IMR-90 (cell line): ENCODE results near the gene KCNIP3. TPM values are rescaled to one million over a fixed set of nuclear protein-coding genes. Genes with fewer than 3 reads are reported as not detected.

ENCODE experiments used
- ATAC-seq: fragments of 200-7000 bp; cut with Tn5 transposase; 2 replicates; pipeline ENCODE4 v1.9.1; 2020; ENCODE audit warnings: low read depth, mild to moderate bottlenecking, moderate library complexity
- BruUV-seq: library from RNA; stranded (reverse); fragments of 400-500 nt; replicated peaks from 2 replicates; lab custom pipeline; 2021; lab: Mats Ljungman, UMichigan
- CTCF ChIA-PET: fragments of 300-600 bp; formaldehyde crosslinking; extraction: SDS; loops from one replicate; lab custom pipeline; 2021; ENCODE audit warnings: antibody characterized with exemption; lab: Yijun Ruan, JAX
- POLR2A ChIA-PET: fragments of 300-600 bp; sonication (Branson Sonifier 250); formaldehyde crosslinking; loops from one replicate; lab custom pipeline; 2022; ENCODE audit warnings: antibody characterized with exemption; ENCODE audit not compliant: unreplicated experiment; lab: Charles Lee
- DNase-seq: peaks from one replicate; pipeline ENCODE4 v3.0.0; 2013
- H2AFZ ChIP-seq: replicated peaks from 2 replicates; pipeline ENCODE3; 2013; ENCODE audit warnings: low read length, mild to moderate bottlenecking; ENCODE audit not compliant: poor library complexity
- H2AK5ac ChIP-seq: 2 replicates; pipeline ENCODE4 v1.6.1; 2013; ENCODE audit warnings: low read depth, low read length, inconsistent platforms
- H2AK9ac ChIP-seq: replicated peaks from 2 replicates; pipeline ENCODE3; 2013; ENCODE audit warnings: mild to moderate bottlenecking, low read depth, low read length, moderate library complexity; ENCODE audit not compliant: poor library complexity
- H2BK120ac ChIP-seq: 2 replicates; pipeline ENCODE4 v1.6.1; 2013; ENCODE audit warnings: low read depth, low read length, inconsistent platforms
- H2BK15ac ChIP-seq: 3 replicates; pipeline ENCODE4 v1.6.1; 2013; ENCODE audit warnings: low read depth, low read length, inconsistent platforms
- H2BK20ac ChIP-seq: 2 replicates; pipeline ENCODE4 v1.6.1; 2013; ENCODE audit warnings: low read depth, mild to moderate bottlenecking, inconsistent platforms, low read length, moderate library complexity
- H2BK5ac ChIP-seq: 2 replicates; pipeline ENCODE4 v1.6.1; 2013; ENCODE audit warnings: mild to moderate bottlenecking, low read depth, low read length, inconsistent platforms; ENCODE audit not compliant: poor library complexity, severe bottlenecking
- H3K14ac ChIP-seq: replicated peaks from 2 replicates; pipeline ENCODE4 v1.6.1; 2013; ENCODE audit warnings: low read depth, low read length, inconsistent platforms
- H3K18ac ChIP-seq: 2 replicates; pipeline ENCODE4 v1.6.1; 2013; ENCODE audit warnings: low read depth, low read length, control low read depth
- H3K23ac ChIP-seq: 2 replicates; pipeline ENCODE4 v1.6.1; 2013; ENCODE audit warnings: low read depth, low read length, inconsistent platforms
- H3K27ac ChIP-seq: 2 replicates; pipeline ENCODE4 v1.5.1; 2013; ENCODE audit warnings: mild to moderate bottlenecking, control low read depth, low read length; ENCODE audit not compliant: insufficient read depth
- H3K27me3 ChIP-seq: 2 replicates; pipeline ENCODE4 v1.6.1; 2013; ENCODE audit warnings: low read length; ENCODE audit not compliant: control insufficient read depth, insufficient read depth
- H3K36me3 ChIP-seq: 2 replicates; pipeline ENCODE4 v1.6.1; 2013; ENCODE audit warnings: low read length, mixed read lengths; ENCODE audit not compliant: control insufficient read depth, insufficient read depth
- H3K4ac ChIP-seq: 2 replicates; pipeline ENCODE4 v1.6.1; 2013; ENCODE audit warnings: low read depth, low read length, inconsistent platforms
- H3K4me1 ChIP-seq: 2 replicates; pipeline ENCODE4 v1.6.1; 2013; ENCODE audit warnings: low read length, mixed read lengths; ENCODE audit not compliant: control insufficient read depth, insufficient read depth
- H3K4me2 ChIP-seq: 2 replicates; pipeline ENCODE4 v1.6.1; 2013; ENCODE audit warnings: low read depth, mild to moderate bottlenecking, control low read depth, low read length, moderate library complexity
- H3K4me3 ChIP-seq: 2 replicates; pipeline ENCODE4 v1.5.1; 2013; ENCODE audit warnings: low read depth, mild to moderate bottlenecking, control low read depth, low read length, moderate library complexity; ENCODE audit not compliant: insufficient read depth
- H3K56ac ChIP-seq: 2 replicates; pipeline ENCODE4 v1.6.1; 2013; ENCODE audit warnings: low read length, inconsistent platforms; ENCODE audit not compliant: insufficient read depth; ENCODE audit errors: extremely low read depth
- H3K79me1 ChIP-seq, 2 experiments: 2 replicates each; pipeline ENCODE4 v1.6.1; 2013; ENCODE audit warnings: low read length in 2 of 2, inconsistent platforms in 1 of 2, low read depth in 1 of 2
- H3K9ac ChIP-seq: 2 replicates; pipeline ENCODE4 v1.6.1; 2013; ENCODE audit warnings: low read depth, low read length, control low read depth
- H3K9me1 ChIP-seq: 2 replicates; pipeline ENCODE4 v1.6.1; 2013; ENCODE audit warnings: low read length, inconsistent platforms; ENCODE audit not compliant: insufficient read depth
- H3K9me3 ChIP-seq: 2 replicates; pipeline ENCODE4 v1.6.1; 2013; ENCODE audit warnings: low read length; ENCODE audit not compliant: control insufficient read depth, insufficient read depth
- H4K20me1 ChIP-seq: 2 replicates; pipeline ENCODE4 v1.6.1; 2013; ENCODE audit warnings: low read length, inconsistent platforms; ENCODE audit not compliant: insufficient read depth
- H4K5ac ChIP-seq: 2 replicates; pipeline ENCODE4 v1.6.1; 2013; ENCODE audit warnings: mild to moderate bottlenecking, low read depth, low read length, control low read depth
- H4K8ac ChIP-seq, 2 experiments: 2 replicates each; pipeline ENCODE4 v1.6.1; 2013; ENCODE audit warnings: low read depth in 2 of 2, low read length in 2 of 2, control low read depth in 1 of 2, inconsistent platforms in 1 of 2
- H4K91ac ChIP-seq: 2 replicates; pipeline ENCODE4 v1.6.1; 2013; ENCODE audit warnings: low read depth, low read length, inconsistent platforms; ENCODE audit not compliant: insufficient read depth
- BHLHE40 ChIP-seq: fragments of 150-350 bp; IDR thresholded peaks from 2 replicates; pipeline ENCODE4 v1.6.1; 2016; ENCODE audit warnings: mild to moderate bottlenecking, low read depth, low read length
- CEBPB ChIP-seq: IDR thresholded peaks from 2 replicates; pipeline ENCODE4 v1.6.1; 2012; ENCODE audit warnings: low read depth, low read length, improper control_type of control experiment
- CHD1 ChIP-seq: IDR thresholded peaks from 2 replicates; pipeline ENCODE4 v1.6.1; 2012; ENCODE audit warnings: low read depth, low read length, improper control_type of control experiment
- CTCF ChIP-seq: conservative IDR thresholded peaks from 2 replicates; pipeline ENCODE4 v1.5.1; 2012; ENCODE audit warnings: mild to moderate bottlenecking, low read depth, low read length, improper control_type of control experiment
- ELK1 ChIP-seq: fragments of 150-350 bp; IDR thresholded peaks from 2 replicates; pipeline ENCODE4 v1.6.1; 2016; ENCODE audit warnings: low read depth, mild to moderate bottlenecking, low read length, moderate library complexity, borderline replicate concordance
- FOS ChIP-seq: fragments of 150-350 bp; IDR thresholded peaks from 2 replicates; pipeline ENCODE4 v1.6.1; 2016; ENCODE audit warnings: low read depth, low read length
- MAFK ChIP-seq: IDR thresholded peaks from 2 replicates; pipeline ENCODE4 v1.6.1; 2012; ENCODE audit warnings: low read depth, low read length, improper control_type of control experiment
- MAZ ChIP-seq: IDR thresholded peaks from 2 replicates; pipeline ENCODE4 v1.6.1; 2012; ENCODE audit warnings: low read depth, mild to moderate bottlenecking, low read length, improper control_type of control experiment, moderate library complexity, borderline replicate concordance
- MXI1 ChIP-seq: IDR thresholded peaks from 2 replicates; pipeline ENCODE4 v1.6.1; 2012; ENCODE audit warnings: low read depth, mild to moderate bottlenecking, low read length, moderate library complexity, borderline replicate concordance
- NFE2L2 ChIP-seq: fragments of 150-350 bp; IDR thresholded peaks from 2 replicates; pipeline ENCODE4 v1.6.1; 2016; ENCODE audit warnings: low read depth, mild to moderate bottlenecking, low read length
- POLR2A ChIP-seq: IDR thresholded peaks from 2 replicates; pipeline ENCODE4 v1.6.1; 2012; ENCODE audit warnings: mild to moderate bottlenecking, low read depth, low read length
- RAD21 ChIP-seq: IDR thresholded peaks from 2 replicates; pipeline ENCODE4 v1.6.1; 2012; ENCODE audit warnings: low read length, improper control_type of control experiment
- RCOR1 ChIP-seq: IDR thresholded peaks from 2 replicates; pipeline ENCODE4 v1.6.1; 2012; ENCODE audit warnings: mild to moderate bottlenecking, low read length, improper control_type of control experiment; ENCODE audit not compliant: insufficient replicate concordance
- RFX5 ChIP-seq: IDR thresholded peaks from 2 replicates; pipeline ENCODE4 v1.8.0; 2012; ENCODE audit warnings: low read depth, mild to moderate bottlenecking, low read length, moderate library complexity
- SMC3 ChIP-seq: fragments of 150-350 bp; IDR thresholded peaks from 2 replicates; pipeline ENCODE4 v1.6.1; 2016; ENCODE audit warnings: low read depth, mild to moderate bottlenecking, antibody characterized with exemption, low read length, moderate library complexity
- USF2 ChIP-seq: fragments of 150-350 bp; IDR thresholded peaks from 2 replicates; pipeline ENCODE4 v1.6.1; 2017; ENCODE audit warnings: mild to moderate bottlenecking, antibody characterized with exemption, low read length, low read depth
- WGBS, 2 experiments: methylation state at CpG; one replicate each; pipeline versions ENCODE4 v1.1.5 to v1.1.7; 2013; ENCODE audit warnings: missing lambda C conversion rate in 2 of 2; ENCODE audit not compliant: insufficient read length in 1 of 2; ENCODE audit errors: extremely low coverage in 2 of 2; 5-methylcytosine and 5-hydroxymethylcytosine counted together
- dilution Hi-C: fragments of 300-500 bp; cut with HindIII; formaldehyde crosslinking; loops from one replicate; pipeline ENCODE4 v1.14.3; 2018; ENCODE audit warnings: low sequenced_read_pairs; ENCODE audit not compliant: unreplicated experiment
- in situ Hi-C: fragments of 300-500 bp; cut with MboI; formaldehyde crosslinking; loops from 3 replicates; pipeline ENCODE4 v1.14.3; 2019; ENCODE audit warnings: low sequenced_read_pairs, inconsistent platforms, mixed read lengths
- intact Hi-C: fragments of 100-400 bp; cut with micrococcal nuclease; formaldehyde crosslinking; loops from 2 replicates; pipeline ENCODE4 v1.10.0; 2022
- polyA plus RNA-seq, 3 experiments: library from polyadenylated mRNA; depleted of rRNA; stranded (reverse); fragments of >200 nt; gene quantifications; 2 replicates each; pipeline ENCODE4 v1.2.3, GENCODE V29; 2012; ENCODE audit warnings: low replicate concordance in 1 of 3
- total RNA-seq: library from RNA; depleted of rRNA; stranded (reverse); fragments of >200 nt; gene quantifications from 2 replicates; pipeline ENCODE4 v1.2.3, GENCODE V29; 2012

The KCNIP3 gene
- total and polyA plus RNA-seq, 2 of the 4 experiments (the other 2 are of a cell fraction): 0.72 to 1.4 TPM

- ATAC-seq (no peak), DNase-seq (no peak)
- no peak overlapping the region for H3K27ac ChIP-seq
- no peak overlapping the region for H3K56ac ChIP-seq
- H3K36me3 ChIP-seq: no peaks in the 10 kb centered on the region
- H2BK15ac ChIP-seq: no peak overlapping the region
- no peak overlapping the region for H2AK9ac ChIP-seq
- CTCF ChIA-PET: no interaction called here
- no peak for TF ChIP-seq RCOR1
- TF ChIP-seq RAD21: no peak
- no peak for TF ChIP-seq CEBPB
- TF ChIP-seq RFX5: no peak
- no peak for TF ChIP-seq FOS
- no peak for TF ChIP-seq CHD1
- no peak for TF ChIP-seq POLR2A
- TF ChIP-seq BHLHE40: no peak
- no peak for TF ChIP-seq CTCF
- TF ChIP-seq USF2: no peak
- no peak for TF ChIP-seq MAFK
- TF ChIP-seq ELK1: no peak
- TF ChIP-seq SMC3: no peak
- TF ChIP-seq MAZ: no peak
- no peak for TF ChIP-seq NFE2L2
- no peak for TF ChIP-seq MXI1
- H3K4me1 ChIP-seq: no peaks in the 10 kb centered on the region; the same call in 1 of the 2 replicates
- dilution Hi-C loops (no loop called here), in situ Hi-C loops (no loop called here), intact Hi-C loops (no loop called here)
- no peak overlapping the region for H2BK120ac ChIP-seq
- no peak overlapping the region for H3K4me2 ChIP-seq
- H3K9me3 ChIP-seq: no peaks in the 10 kb centered on the region; the same call in 1 of the 2 replicates
- no peak overlapping the region for H4K91ac ChIP-seq
- no peak overlapping the region for H3K9ac ChIP-seq
- H3K79me1 ChIP-seq: no peaks in the 10 kb centered on the region
- BruUV-seq: no TSS peak
- H2BK5ac ChIP-seq: no peak overlapping the region
- WGBS, 2 experiments: 78% methylated on average over 6 of the region's 9 CpGs; no CpG with 5 or more reads in 1 of the 2 experiments
- H3K27me3 ChIP-seq: peaks cover 8% of the 10 kb centered on the region; the same call in 1 of the 2 replicates
- H3K18ac ChIP-seq: no peak overlapping the region
- H2AFZ ChIP-seq: no peak overlapping the region
- H4K8ac ChIP-seq: no peak overlapping the region
- no peak overlapping the region for H3K23ac ChIP-seq
- H3K4ac ChIP-seq: no peak overlapping the region
- no peak overlapping the region for H2AK5ac ChIP-seq
- H4K5ac ChIP-seq: no peak overlapping the region
- no peaks in the 10 kb centered on the region for H4K20me1 ChIP-seq
- H3K4me3 ChIP-seq: no peak overlapping the region
- POLR2A ChIA-PET: no interaction called here
- no peaks in the 10 kb centered on the region for H3K9me1 ChIP-seq
- H3K14ac ChIP-seq: no peak overlapping the region
- H2BK20ac ChIP-seq: no peak overlapping the region
Observed at GRCh38 chr2:95292623-95293260, 4.4 kb upstream of the KCNIP3 start.
